Hepatocyte (in vitro differentiated cells): Measurements from ENCODE around the gene CNOT6L. TPM values are rescaled to one million over a fixed set of nuclear protein-coding genes. Genes with fewer than 3 reads are reported as not detected.
"Not testable (repeated sequence)": the region's sequence is repeated elsewhere in the genome, so short reads cannot be mapped to it uniquely, and the experiment has no call there.

ENCODE experiments used
- DNase-seq: peaks from one replicate; pipeline ENCODE4 v3.0.0-alpha.2; 2016; ENCODE audit warnings: low spot score
- H2AFZ ChIP-seq: fragments of 200-600 bp; sonication (generic); 2 replicates; pipeline ENCODE4 v1.6.0; 2016; ENCODE audit warnings: antibody characterized with exemption, mild to moderate bottlenecking
- H3K27ac ChIP-seq: fragments of 200-600 bp; sonication (generic); 2 replicates; pipeline ENCODE4 v1.5.1; 2016; ENCODE audit warnings: mild to moderate bottlenecking
- H3K27me3 ChIP-seq: fragments of 200-600 bp; sonication (generic); 2 replicates; pipeline ENCODE4 v1.6.1; 2016
- H3K36me3 ChIP-seq: fragments of 200-600 bp; sonication (generic); replicated peaks from 2 replicates; pipeline ENCODE4 v1.5.1; 2016; ENCODE audit warnings: low read depth; ENCODE audit not compliant: insufficient read depth
- H3K4me1 ChIP-seq: fragments of 200-600 bp; sonication (generic); 2 replicates; pipeline ENCODE4 v1.5.1; 2016; ENCODE audit warnings: mild to moderate bottlenecking, moderate library complexity; ENCODE audit not compliant: insufficient read depth
- H3K4me2 ChIP-seq: fragments of 200-600 bp; sonication (generic); 2 replicates; pipeline ENCODE4 v1.6.0; 2016
- H3K4me3 ChIP-seq: fragments of 200-600 bp; sonication (generic); 2 replicates; pipeline ENCODE4 v1.5.1; 2016; ENCODE audit warnings: mild to moderate bottlenecking
- H3K79me2 ChIP-seq: fragments of 200-600 bp; sonication (generic); 2 replicates; pipeline ENCODE4 v1.6.0; 2017; ENCODE audit warnings: mild to moderate bottlenecking
- H3K9me2 ChIP-seq: fragments of 200-600 bp; sonication (generic); replicated peaks from 2 replicates; pipeline ENCODE4 v1.6.0; 2017; ENCODE audit warnings: mild to moderate bottlenecking; ENCODE audit not compliant: insufficient read depth
- H3K9me3 ChIP-seq: fragments of 200-600 bp; sonication (generic); 2 replicates; pipeline ENCODE4 v1.5.1; 2016; ENCODE audit warnings: low read depth, mild to moderate bottlenecking
- H4K20me1 ChIP-seq: fragments of 200-600 bp; sonication (generic); 2 replicates; pipeline ENCODE4 v1.6.0; 2016; ENCODE audit warnings: mild to moderate bottlenecking; ENCODE audit not compliant: insufficient read depth, poor library complexity, severe bottlenecking
- EZH2 ChIP-seq: fragments of 200-600 bp; sonication (generic); IDR thresholded peaks from 2 replicates; pipeline ENCODE4 v1.6.1; 2016; ENCODE audit warnings: antibody characterized with exemption, mild to moderate bottlenecking, borderline replicate concordance
- EZH2phosphoT487 ChIP-seq: fragments of 200-600 bp; sonication (generic); IDR thresholded peaks from one replicate; pipeline ENCODE4 v1.6.1; 2018; ENCODE audit warnings: antibody characterized with exemption, mild to moderate bottlenecking, low read depth, moderate library complexity; ENCODE audit not compliant: unreplicated experiment, severe bottlenecking
- WGBS: methylation state at CpG from one replicate; pipeline ENCODE4 v1.1.6; 2016; ENCODE audit warnings: low lambda C conversion rate; ENCODE audit errors: missing lambda C conversion rate; 5-methylcytosine and 5-hydroxymethylcytosine counted together
- polyA plus RNA-seq: library from polyadenylated mRNA; unstranded; fragments of >200 nt; fragmentation: Nextera tagmentation; extraction: Ambion mirVana; gene quantifications from 2 replicates; pipeline ENCODE4 v1.2.1, GENCODE V29; 2016
- total RNA-seq: library from RNA; depleted of rRNA; stranded (reverse); fragments of >200 nt; gene quantifications from 2 replicates; pipeline ENCODE4 v1.2.3, GENCODE V29; 2014
- TF ChIP-seq, protein P1 (sequence below): fragments of 200-600 bp; sonication (generic); IDR thresholded peaks from 2 replicates; pipeline ENCODE4 v1.5.1; 2016; ENCODE audit warnings: antibody characterized with exemption, mild to moderate bottlenecking; ENCODE audit not compliant: poor library complexity

CNOT6L gene
- total and polyA plus RNA-seq, 2 experiments from 2014 or later, result 7.7 to 20.4 TPM

DNA sequence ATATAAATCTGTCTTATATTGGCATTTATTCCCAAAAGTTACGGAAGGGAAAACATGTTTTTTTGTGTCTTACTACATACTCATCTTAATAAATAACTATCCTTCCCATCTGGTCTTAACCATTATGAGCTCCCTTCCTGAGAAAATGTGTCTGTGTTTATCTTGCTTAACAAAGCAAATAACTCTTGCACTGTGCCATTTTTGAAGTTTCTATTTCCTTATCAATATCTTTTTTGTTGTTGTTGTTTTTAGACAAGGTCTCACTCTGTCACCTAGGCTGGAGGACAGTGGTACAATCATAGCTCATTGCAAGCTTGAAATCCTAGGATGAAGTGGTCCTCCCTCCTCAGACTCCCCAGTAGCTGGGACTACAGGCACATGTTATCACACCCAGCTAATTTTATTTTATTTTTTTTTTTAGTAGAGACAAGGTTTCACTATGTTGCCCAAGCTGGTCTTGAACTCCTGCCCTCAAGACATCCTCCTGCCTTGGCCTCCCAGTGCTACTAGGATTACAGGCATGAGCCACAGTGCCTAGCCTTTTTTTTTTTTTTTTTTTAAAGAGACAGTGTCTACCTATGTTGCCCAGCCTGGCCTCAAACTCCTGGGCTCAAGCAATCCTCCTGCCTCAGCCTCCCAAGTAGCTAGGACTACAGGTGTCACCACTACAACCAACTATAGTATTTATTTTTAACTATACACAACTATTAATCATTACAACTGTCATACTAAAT is 36.9 kb downstream of the CNOT6L start:
- no peaks in the 10 kb centered on the region for H3K9me3 ChIP-seq
- TF ChIP-seq, protein P1, sequence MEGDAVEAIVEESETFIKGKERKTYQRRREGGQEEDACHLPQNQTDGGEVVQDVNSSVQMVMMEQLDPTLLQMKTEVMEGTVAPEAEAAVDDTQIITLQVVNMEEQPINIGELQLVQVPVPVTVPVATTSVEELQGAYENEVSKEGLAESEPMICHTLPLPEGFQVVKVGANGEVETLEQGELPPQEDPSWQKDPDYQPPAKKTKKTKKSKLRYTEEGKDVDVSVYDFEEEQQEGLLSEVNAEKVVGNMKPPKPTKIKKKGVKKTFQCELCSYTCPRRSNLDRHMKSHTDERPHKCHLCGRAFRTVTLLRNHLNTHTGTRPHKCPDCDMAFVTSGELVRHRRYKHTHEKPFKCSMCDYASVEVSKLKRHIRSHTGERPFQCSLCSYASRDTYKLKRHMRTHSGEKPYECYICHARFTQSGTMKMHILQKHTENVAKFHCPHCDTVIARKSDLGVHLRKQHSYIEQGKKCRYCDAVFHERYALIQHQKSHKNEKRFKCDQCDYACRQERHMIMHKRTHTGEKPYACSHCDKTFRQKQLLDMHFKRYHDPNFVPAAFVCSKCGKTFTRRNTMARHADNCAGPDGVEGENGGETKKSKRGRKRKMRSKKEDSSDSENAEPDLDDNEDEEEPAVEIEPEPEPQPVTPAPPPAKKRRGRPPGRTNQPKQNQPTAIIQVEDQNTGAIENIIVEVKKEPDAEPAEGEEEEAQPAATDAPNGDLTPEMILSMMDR, result no peak
- no peak for TF ChIP-seq EZH2phosphoT487
- TF ChIP-seq EZH2, result no peak
- H3K9me2 ChIP-seq, result no peaks in the 10 kb centered on the region
- peaks cover 39% of the 10 kb centered on the region for H4K20me1 ChIP-seq
- H3K4me3 ChIP-seq, result no peak overlapping the region
- H3K27me3 ChIP-seq, result no peaks in the 10 kb centered on the region
- no peaks in the 10 kb centered on the region for H3K36me3 ChIP-seq
- no peak overlapping the region for H3K27ac ChIP-seq
- WGBS, result 100% methylated on average over 1 of the region's 1 CpG
- H2AFZ ChIP-seq, result no peak overlapping the region
- H3K4me1 ChIP-seq, result no peaks in the 10 kb centered on the region
- DNase-seq, result no peak
- peaks cover 96% of the 10 kb centered on the region for H3K79me2 ChIP-seq
- H3K4me2 ChIP-seq, result no peak overlapping the region

DNA sequence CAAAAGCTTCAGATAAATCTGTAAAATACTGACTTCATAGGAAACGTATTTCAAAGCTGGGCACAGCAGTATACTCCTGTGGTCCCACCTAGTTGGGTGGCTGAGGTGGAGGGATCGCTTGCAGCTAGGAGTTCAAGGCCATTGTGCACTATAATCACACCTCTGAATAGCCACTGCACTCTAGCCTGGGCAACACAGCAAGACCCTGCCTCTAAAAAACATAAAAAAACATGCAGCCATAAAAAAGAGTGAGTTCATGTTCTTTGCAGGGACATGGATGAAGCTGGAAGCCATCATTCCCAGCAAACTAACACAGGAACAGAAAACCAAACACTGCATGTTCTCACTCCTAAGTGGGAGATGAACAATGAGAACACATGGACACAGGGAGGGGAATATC is 38.4 kb downstream of the CNOT6L start:
- not testable (repeated sequence) for H3K27ac ChIP-seq, DNase-seq, H3K4me1 ChIP-seq, H3K4me2 ChIP-seq, H3K36me3 ChIP-seq, H3K9me3 ChIP-seq, H2AFZ ChIP-seq, H3K27me3 ChIP-seq, H3K4me3 ChIP-seq, H3K9me2 ChIP-seq
- 93% methylated on average over 2 of the region's 2 CpGs for WGBS
- H3K79me2 ChIP-seq, result peaks cover 94% of the 10 kb centered on the region
- peaks cover 48% of the 10 kb centered on the region for H4K20me1 ChIP-seq

DNA sequence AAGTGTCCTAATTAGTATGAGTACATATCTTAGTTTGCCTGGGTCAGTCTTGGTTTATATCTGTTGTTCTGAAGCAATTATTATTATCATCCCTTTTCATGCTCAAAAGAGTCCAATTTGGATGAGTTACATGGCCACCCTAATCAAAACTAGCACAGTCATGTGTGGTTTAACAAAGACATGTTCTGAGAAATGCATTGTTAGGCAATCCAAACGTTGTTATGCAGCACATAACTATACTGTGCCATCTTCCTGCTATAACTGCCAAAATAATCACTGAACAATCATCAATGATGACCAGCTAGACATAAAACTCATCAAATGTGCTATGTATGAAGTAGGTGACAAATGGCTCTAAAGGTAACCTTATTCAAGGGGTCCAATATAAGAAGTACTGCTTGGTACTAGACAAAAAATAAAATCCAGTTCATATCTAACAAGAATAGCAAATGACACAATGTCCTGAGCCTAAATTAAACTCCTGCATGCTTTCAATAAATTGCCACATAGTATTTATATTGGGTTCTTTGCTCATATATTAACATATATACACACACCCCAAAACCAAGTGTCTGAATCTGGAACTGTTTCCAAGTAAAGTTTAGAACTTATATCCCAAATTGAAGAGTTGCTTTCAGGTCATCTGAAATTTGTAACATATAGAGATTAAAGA is 41.9 kb downstream of the CNOT6L start:
- H2AFZ ChIP-seq, result no peak overlapping the region
- no peaks in the 10 kb centered on the region for H3K27me3 ChIP-seq
- H4K20me1 ChIP-seq, result peaks cover 28% of the 10 kb centered on the region
- DNase-seq, result no peak
- WGBS, result 59% methylated on average over 1 of the region's 1 CpG
- H3K9me3 ChIP-seq, result no peaks in the 10 kb centered on the region
- peak overlapping the region; percentile 7 for H3K27ac ChIP-seq
- H3K36me3 ChIP-seq, result no peaks in the 10 kb centered on the region
- H3K4me2 ChIP-seq, result peak overlapping the region; percentile 68
- H3K79me2 ChIP-seq, result peaks cover 72% of the 10 kb centered on the region
- no peaks in the 10 kb centered on the region for H3K4me1 ChIP-seq
- H3K9me2 ChIP-seq, result no peaks in the 10 kb centered on the region
- no peak overlapping the region for H3K4me3 ChIP-seq
- TF ChIP-seq EZH2phosphoT487, result no peak
- TF ChIP-seq, protein P1, result no peak
- TF ChIP-seq EZH2, result no peak
